NCI-H526 (cell line): Measurements from ENCODE around the gene NSRP1.
"Not testable (repeated sequence)": the region's sequence is repeated elsewhere in the genome, so short reads cannot be mapped to it uniquely, and the experiment has no call there.

Experiments used
- DNase-seq, 2 experiments: peaks; one replicate each; lab custom pipeline; 2025; lab: John Stamatoyannopoulos, UW

NSRP1 gene

GRCh38 chr17:30222721-30223175 is 106.1 kb downstream of the NSRP1 start:
- peak in 1 of 2 experiments; percentile 56 for DNase-seq

GRCh38 chr17:30224419-30224960 is 107.9 kb downstream of the NSRP1 start:
- DNase-seq, result no peak

- DNase-seq, result no peak
Measured at GRCh38 chr17:30225112-30225511, 108.5 kb downstream of the NSRP1 start.

GRCh38 chr17:30225919-30226553 is 109.4 kb downstream of the NSRP1 start:
- no peak for DNase-seq

- peak in 1 of 2 experiments; percentile 21 for DNase-seq
Measured at GRCh38 chr17:30226878-30227277, 110.3 kb downstream of the NSRP1 start.

- no peak for DNase-seq
Measured at GRCh38 chr17:30228011-30228410, 111.4 kb downstream of the NSRP1 start.

GRCh38 chr17:30229012-30229411 is 112.4 kb downstream of the NSRP1 start:
- no peak for DNase-seq

- not testable (repeated sequence) for DNase-seq
Measured at GRCh38 chr17:30230009-30230408, 113.4 kb downstream of the NSRP1 start.

- no peak for DNase-seq
Measured at GRCh38 chr17:30230596-30231125, 114.0 kb downstream of the NSRP1 start.

- DNase-seq, result no peak
Measured at GRCh38 chr17:30232015-30232823, 115.6 kb downstream of the NSRP1 start.

- DNase-seq, result peak in 1 of 2 experiments; percentile 29
Measured at GRCh38 chr17:30232824-30233427, 116.3 kb downstream of the NSRP1 start.

- no peak for DNase-seq
Measured at GRCh38 chr17:30234296-30234695, 117.7 kb downstream of the NSRP1 start.

- DNase-seq, result peak; percentile 23 to 66
Measured at GRCh38 chr17:30234964-30235363, 118.3 kb downstream of the NSRP1 start.

GRCh38 chr17:30235386-30236296 is 119.0 kb downstream of the NSRP1 start, which contains the start of gene SLC6A4:
SLC6A4 (minus strand) TSS chr17:30235697; CDS start chr17:30221958, 13,739 bp downstream.
- DNase-seq, result peak in 1 of 2 experiments; percentile 60
